LHCN-M2 (cell line): ENCODE data around the gene PIK3AP1. TPM values are rescaled to one million over a fixed set of nuclear protein-coding genes. Genes with fewer than 3 reads are reported as not detected.
"Not testable (repeated sequence)": the region's sequence is repeated elsewhere in the genome, so short reads cannot be mapped to it uniquely, and the experiment has no call there.

Source experiments
- DNase-seq: peaks from one replicate; pipeline ENCODE4 v3.0.0-alpha.2; 2012; ENCODE audit warnings: low read depth
- total RNA-seq: library from RNA; depleted of rRNA; stranded (reverse); fragments of >200 nt; gene quantifications from 2 replicates; pipeline ENCODE4 v1.2.3, GENCODE V29; 2014

PIK3AP1 gene
- total RNA-seq, 1 experiment from 2014 or later, result 0.11 TPM

GRCh38 chr10:96698305-96698704 lies 22.0 kb downstream of the PIK3AP1 start:
- DNase-seq, result not testable (repeated sequence)

- no peak for DNase-seq
Observed at GRCh38 chr10:96697438-96697837, 22.9 kb downstream of the PIK3AP1 start.

- no peak for DNase-seq
Observed at GRCh38 chr10:96696845-96697425, 23.4 kb downstream of the PIK3AP1 start.

- no peak for DNase-seq
Observed at GRCh38 chr10:96695975-96696634, 24.2 kb downstream of the PIK3AP1 start.

- DNase-seq, result no peak
Observed at GRCh38 chr10:96695366-96695765, 24.9 kb downstream of the PIK3AP1 start.

GRCh38 chr10:96693431-96693830 lies 26.9 kb downstream of the PIK3AP1 start:
- no peak for DNase-seq

- no peak for DNase-seq
Observed at GRCh38 chr10:96692427-96692826, 27.9 kb downstream of the PIK3AP1 start.

GRCh38 chr10:96691761-96692160 lies 28.6 kb downstream of the PIK3AP1 start:
- DNase-seq, result no peak

GRCh38 chr10:96690755-96691730 lies 29.3 kb downstream of the PIK3AP1 start:
- DNase-seq, result peak; percentile 11

GRCh38 chr10:96688789-96689188 lies 31.5 kb downstream of the PIK3AP1 start:
- DNase-seq, result no peak

GRCh38 chr10:96687317-96688012 lies 32.8 kb downstream of the PIK3AP1 start:
- DNase-seq, result no peak

GRCh38 chr10:96686514-96686913 lies 33.8 kb downstream of the PIK3AP1 start:
- DNase-seq, result no peak

- no peak for DNase-seq
Observed at GRCh38 chr10:96685306-96685705, 35.0 kb downstream of the PIK3AP1 start.

- no peak for DNase-seq
Observed at GRCh38 chr10:96684826-96685225, 35.5 kb downstream of the PIK3AP1 start.

- no peak for DNase-seq
Observed at GRCh38 chr10:96683710-96684109, 36.6 kb downstream of the PIK3AP1 start.

- peak; percentile 16 for DNase-seq
Observed at GRCh38 chr10:96683065-96683464, 37.2 kb downstream of the PIK3AP1 start.

GRCh38 chr10:96681524-96681923 lies 38.8 kb downstream of the PIK3AP1 start:
- no peak for DNase-seq

GRCh38 chr10:96680463-96680862 lies 39.9 kb downstream of the PIK3AP1 start:
- not testable (repeated sequence) for DNase-seq

GRCh38 chr10:96678725-96679124 lies 41.6 kb downstream of the PIK3AP1 start:
- no peak for DNase-seq

- no peak for DNase-seq
Observed at GRCh38 chr10:96676272-96677112, 43.8 kb downstream of the PIK3AP1 start.

- DNase-seq, result no peak
Observed at GRCh38 chr10:96675846-96676245, 44.5 kb downstream of the PIK3AP1 start.
